ENCODE measurements around the gene OAS2. TPM values are rescaled to one million over a fixed set of nuclear protein-coding genes. Genes with fewer than 3 reads are reported as not detected.
A peak's percentile ranks its signal among the peaks of the same experiment; 100 is the strongest.

The OAS2 gene
- total RNA-seq, 1 donor from 2014 or later = 113 TPM

DNA sequence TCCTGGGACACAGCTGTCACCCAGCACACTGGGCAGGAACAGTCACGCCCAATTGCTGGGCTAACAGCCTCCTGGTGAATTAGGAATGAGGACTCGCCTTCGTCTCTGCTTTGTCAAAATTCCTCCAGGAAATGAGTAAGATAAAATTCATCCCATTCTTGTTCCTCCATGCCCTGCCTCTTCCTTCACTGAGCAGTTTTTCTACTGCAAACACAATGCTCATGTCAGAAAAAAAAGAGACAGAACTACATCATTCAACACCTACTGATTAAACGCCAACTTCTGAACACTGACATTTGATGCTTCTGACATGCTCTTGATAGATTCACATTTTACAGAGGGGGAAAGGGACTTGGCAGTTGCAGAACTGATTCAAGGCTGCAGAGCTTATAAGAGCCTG, 40.7 kb downstream of the OAS2 start:
- Mint-ChIP-seq H3K4me1 (ENCODE audit: low read depth) (peaks cover 6% of the 10 kb centered on the region), H3K27me3 (ENCODE audit: insufficient read depth) (peaks cover 4% of the 10 kb centered on the region), H3K4me3 (no peak overlapping the region), H3K27ac (no peak overlapping the region), H3K9me3 (no peaks in the 10 kb centered on the region), H3K36me3 (ENCODE audit: low read depth) (no peaks in the 10 kb centered on the region)
- intact Hi-C loops (cut with micrococcal nuclease) = no loop called here
- DNase-seq (ENCODE audit: low spot score) = no peak

DNA sequence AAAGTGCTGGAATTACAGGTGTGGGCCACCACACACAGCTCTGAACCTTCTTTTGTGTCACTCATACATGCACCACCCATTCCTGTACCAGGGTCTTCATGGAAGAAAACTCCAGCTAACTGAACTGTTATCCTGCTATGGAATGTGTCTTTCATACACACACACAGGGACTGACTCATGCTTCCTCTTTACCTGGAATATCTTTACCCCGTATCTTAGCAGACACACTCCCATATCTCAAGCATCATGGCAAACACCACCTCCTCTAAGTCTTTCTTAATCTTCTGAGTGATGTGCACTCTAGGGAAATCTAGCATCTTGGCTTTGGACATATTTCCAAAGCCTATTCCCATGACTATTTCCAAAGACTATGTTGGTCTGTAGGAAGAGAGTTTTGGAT, 43.2 kb downstream of the OAS2 start:
- H3K27me3 Mint-ChIP-seq (ENCODE audit: insufficient read depth) = peaks cover 5% of the 10 kb centered on the region
- intact Hi-C loops (cut with micrococcal nuclease) = no loop called here
- no peak overlapping the region for H3K27ac Mint-ChIP-seq
- H3K36me3 Mint-ChIP-seq (ENCODE audit: low read depth) = no peaks in the 10 kb centered on the region
- H3K4me3 Mint-ChIP-seq = no peak overlapping the region
- peaks cover 6% of the 10 kb centered on the region for H3K4me1 Mint-ChIP-seq (ENCODE audit: low read depth)
- no peak for DNase-seq (ENCODE audit: low spot score)
- no peaks in the 10 kb centered on the region for H3K9me3 Mint-ChIP-seq

DNA sequence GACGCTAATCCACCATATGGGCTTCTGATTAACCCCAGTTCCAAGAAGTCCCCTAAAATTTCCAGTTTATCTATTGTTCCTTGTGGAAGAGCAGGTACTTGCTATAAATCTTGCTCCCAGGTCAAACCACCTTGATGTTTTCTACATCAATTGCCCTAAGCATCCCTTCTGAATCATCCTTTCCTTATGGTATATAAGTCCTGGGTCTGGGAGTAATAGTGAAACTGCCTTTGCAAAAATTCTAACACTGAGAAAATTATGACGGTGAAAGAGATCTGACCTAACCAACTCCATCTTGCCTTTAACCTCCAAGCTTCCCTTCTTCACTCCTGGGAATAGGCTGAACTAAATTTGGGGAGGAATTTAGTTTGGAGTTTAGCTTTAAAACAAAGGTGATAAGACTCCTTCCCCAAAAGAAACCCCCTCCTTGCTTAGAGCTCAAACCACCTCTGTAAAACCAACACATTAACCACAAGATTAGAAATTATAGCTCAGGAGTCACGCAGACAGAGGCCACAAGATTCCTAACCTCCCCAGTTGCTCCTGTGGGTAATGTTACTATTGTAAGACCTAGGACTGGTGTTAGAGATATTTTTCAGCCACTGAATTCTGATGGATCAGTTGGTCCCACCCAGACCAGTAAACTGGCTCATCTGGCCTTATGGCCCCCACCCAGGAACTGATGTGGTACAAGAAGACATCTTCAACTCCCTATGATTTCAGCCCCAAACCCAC, 44.4 kb downstream of the OAS2 start:
- Mint-ChIP-seq H3K4me3 (no peak overlapping the region), H3K9me3 (no peaks in the 10 kb centered on the region), H3K27ac (no peak overlapping the region), H3K36me3 (ENCODE audit: low read depth) (no peaks in the 10 kb centered on the region), H3K4me1 (ENCODE audit: low read depth) (peaks cover 6% of the 10 kb centered on the region), H3K27me3 (ENCODE audit: insufficient read depth) (peaks cover 5% of the 10 kb centered on the region)
- no peak for DNase-seq (ENCODE audit: low spot score)
- intact Hi-C loops (cut with micrococcal nuclease) = no loop called here

DNA sequence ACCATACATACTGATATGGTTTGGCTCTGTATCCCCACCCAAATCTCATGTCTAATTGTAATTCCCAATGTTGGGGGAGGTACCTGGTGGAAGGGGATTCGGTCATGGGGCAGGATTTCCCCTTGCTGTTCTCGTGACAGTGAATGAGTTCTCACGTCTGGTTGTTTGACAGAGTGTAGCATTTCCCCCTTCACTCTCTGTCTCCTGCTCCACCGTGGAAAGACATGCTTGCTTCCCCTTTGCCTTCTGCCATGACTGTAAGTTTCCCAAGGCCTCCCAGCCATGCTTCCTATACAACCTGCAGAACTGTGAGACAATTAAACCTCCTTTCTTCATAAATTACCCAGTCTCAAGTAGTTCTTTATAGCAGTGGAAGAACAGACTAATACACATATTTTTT, 49.4 kb downstream of the OAS2 start:
- no peak for DNase-seq (ENCODE audit: low spot score)
- Mint-ChIP-seq H3K4me3 (no peak overlapping the region), H3K4me1 (ENCODE audit: low read depth) (peaks cover 9% of the 10 kb centered on the region), H3K27me3 (ENCODE audit: insufficient read depth) (peaks cover 13% of the 10 kb centered on the region), H3K27ac (no peak overlapping the region), H3K9me3 (no peaks in the 10 kb centered on the region), H3K36me3 (ENCODE audit: low read depth) (no peaks in the 10 kb centered on the region)
- intact Hi-C loops (cut with micrococcal nuclease) = no loop called here

DNA sequence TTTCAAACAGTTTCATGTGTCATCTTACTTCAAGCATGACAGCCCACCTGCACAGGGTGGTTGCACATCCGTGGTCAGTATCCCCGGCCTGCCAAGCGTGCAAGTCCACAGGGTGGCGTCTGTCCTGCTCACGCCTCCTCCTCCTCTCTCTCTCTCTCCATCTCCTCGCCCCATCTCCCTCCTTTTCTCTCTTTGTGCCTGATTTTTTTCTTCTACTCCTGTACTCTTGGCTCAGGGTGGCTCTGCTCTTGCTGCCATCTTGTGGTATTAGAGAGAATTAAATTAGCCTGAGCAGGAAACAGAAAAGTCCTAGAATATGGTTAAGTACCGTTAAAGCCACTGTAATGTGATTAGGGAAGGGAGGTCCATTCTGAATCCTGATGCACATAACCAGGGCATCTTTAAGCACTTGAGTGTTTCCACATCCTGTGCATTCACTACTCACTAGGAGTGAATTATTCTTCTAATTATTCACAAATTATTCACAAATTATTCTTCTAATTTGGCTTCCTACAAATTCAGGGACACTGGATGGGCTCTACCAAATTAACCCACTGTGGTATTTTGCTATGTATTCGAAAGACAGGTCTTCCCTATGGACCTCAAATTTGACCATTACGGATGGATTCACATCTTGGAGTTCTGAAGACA, 52.7 kb downstream of the OAS2 start:
- no peak overlapping the region for H3K27ac Mint-ChIP-seq
- intact Hi-C loops (cut with micrococcal nuclease) = loop anchor here (5.0 kb wide), 1 partner anchor 129 kb away; no protein-coding TSS in a partner anchor
- peaks cover 5% of the 10 kb centered on the region for H3K4me1 Mint-ChIP-seq (ENCODE audit: low read depth)
- peaks cover 19% of the 10 kb centered on the region for H3K27me3 Mint-ChIP-seq (ENCODE audit: insufficient read depth)
- no peak overlapping the region for H3K4me3 Mint-ChIP-seq
- H3K9me3 Mint-ChIP-seq = no peaks in the 10 kb centered on the region
- no peak for DNase-seq (ENCODE audit: low spot score)
- H3K36me3 Mint-ChIP-seq (ENCODE audit: low read depth) = no peaks in the 10 kb centered on the region

DNA sequence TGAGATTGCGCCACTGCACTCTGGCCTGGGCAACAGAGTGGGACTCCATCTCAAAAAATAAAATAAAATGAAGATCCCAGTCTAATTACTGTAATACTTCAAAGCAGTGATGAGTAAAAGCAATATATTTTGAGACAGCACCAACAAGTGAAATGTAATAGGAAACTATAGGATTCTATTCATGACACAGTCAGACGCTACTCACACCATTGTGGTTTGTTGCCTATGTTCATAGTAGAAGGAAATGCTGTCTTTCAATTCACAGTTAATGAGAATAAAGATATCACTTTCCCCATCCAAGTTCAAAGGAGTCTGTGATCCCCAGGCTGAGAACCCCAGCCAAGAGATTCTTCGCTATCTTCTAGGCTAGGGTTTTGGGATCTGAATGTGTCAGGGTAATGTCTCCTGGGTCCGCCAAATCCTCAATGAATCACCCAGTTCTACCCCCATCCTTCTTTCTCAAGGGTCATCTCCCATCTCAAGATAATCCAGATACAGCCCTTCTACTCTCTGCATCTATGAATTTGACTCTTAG, 61.7 kb downstream of the OAS2 start:
- H3K4me3 Mint-ChIP-seq = no peak overlapping the region
- intact Hi-C loops (cut with micrococcal nuclease) = loop anchor here (10.0 kb wide), 1 partner anchor 385 kb away; the partner anchor contains the start of gene SDSL
- H3K4me1 Mint-ChIP-seq (ENCODE audit: low read depth) = no peaks in the 10 kb centered on the region
- peaks cover 9% of the 10 kb centered on the region for H3K27me3 Mint-ChIP-seq (ENCODE audit: insufficient read depth)
- no peaks in the 10 kb centered on the region for H3K9me3 Mint-ChIP-seq
- H3K36me3 Mint-ChIP-seq (ENCODE audit: low read depth) = no peaks in the 10 kb centered on the region
- DNase-seq (ENCODE audit: low spot score) = no peak
- no peak overlapping the region for H3K27ac Mint-ChIP-seq

DNA sequence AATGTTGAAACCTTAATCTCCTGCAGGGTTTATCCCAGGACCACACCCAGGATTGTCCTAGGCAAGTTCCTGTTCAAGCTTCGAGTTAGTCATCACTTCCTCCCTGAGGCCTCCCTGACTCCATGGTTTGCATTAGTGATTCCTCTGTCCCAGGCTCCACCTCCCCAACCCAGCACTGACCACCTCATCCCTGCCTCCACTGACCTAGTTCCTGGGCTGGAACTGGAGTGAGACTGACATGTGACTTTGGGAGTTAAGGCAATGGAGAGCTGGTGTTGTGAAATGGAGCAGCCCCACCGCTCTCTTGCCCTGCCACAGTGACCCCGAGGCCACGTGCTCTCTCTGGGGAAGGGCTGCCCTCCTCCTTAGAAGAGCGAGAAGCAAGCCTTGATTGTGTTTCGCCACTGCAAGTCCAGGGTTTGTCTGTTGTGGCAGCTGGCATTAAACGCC, 62.4 kb downstream of the OAS2 start:
- Mint-ChIP-seq H3K27me3 (ENCODE audit: insufficient read depth) (peaks cover 9% of the 10 kb centered on the region), H3K4me1 (ENCODE audit: low read depth) (no peaks in the 10 kb centered on the region), H3K4me3 (no peak overlapping the region), H3K27ac (no peak overlapping the region), H3K9me3 (no peaks in the 10 kb centered on the region), H3K36me3 (ENCODE audit: low read depth) (no peaks in the 10 kb centered on the region)
- DNase-seq (ENCODE audit: low spot score) = no peak
- intact Hi-C loops (cut with micrococcal nuclease) = loop anchor here (10.0 kb wide), 1 partner anchor 384 kb away; the partner anchor contains the start of gene SDSL

DNA sequence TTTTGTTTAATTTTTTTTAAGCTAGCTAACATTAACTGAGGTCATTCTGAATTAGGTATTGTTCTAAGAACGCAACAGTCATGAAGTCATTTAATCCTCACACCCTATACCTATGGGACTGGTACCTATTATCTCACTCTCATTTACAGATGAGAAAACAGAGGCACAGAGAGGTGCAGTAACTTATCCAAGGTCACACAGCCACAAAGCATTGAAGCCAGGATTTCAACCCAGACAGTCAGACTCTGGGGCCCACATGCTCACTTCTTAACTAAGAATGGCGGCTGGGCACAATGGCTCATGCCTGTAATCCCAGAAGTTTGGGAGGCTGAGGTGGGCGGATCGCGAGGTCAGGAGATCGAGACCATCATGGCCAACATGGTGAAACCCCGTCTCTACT, 63.2 kb downstream of the OAS2 start:
- H3K27me3 Mint-ChIP-seq (ENCODE audit: insufficient read depth) = peaks cover 9% of the 10 kb centered on the region
- intact Hi-C loops (cut with micrococcal nuclease) = loop anchor here (10.0 kb wide), 1 partner anchor 383 kb away; the partner anchor contains the start of gene SDSL
- no peaks in the 10 kb centered on the region for H3K36me3 Mint-ChIP-seq (ENCODE audit: low read depth)
- no peaks in the 10 kb centered on the region for H3K4me1 Mint-ChIP-seq (ENCODE audit: low read depth)
- no peaks in the 10 kb centered on the region for H3K9me3 Mint-ChIP-seq
- H3K27ac Mint-ChIP-seq = no peak overlapping the region
- H3K4me3 Mint-ChIP-seq = no peak overlapping the region
- DNase-seq (ENCODE audit: low spot score) = no peak

DNA sequence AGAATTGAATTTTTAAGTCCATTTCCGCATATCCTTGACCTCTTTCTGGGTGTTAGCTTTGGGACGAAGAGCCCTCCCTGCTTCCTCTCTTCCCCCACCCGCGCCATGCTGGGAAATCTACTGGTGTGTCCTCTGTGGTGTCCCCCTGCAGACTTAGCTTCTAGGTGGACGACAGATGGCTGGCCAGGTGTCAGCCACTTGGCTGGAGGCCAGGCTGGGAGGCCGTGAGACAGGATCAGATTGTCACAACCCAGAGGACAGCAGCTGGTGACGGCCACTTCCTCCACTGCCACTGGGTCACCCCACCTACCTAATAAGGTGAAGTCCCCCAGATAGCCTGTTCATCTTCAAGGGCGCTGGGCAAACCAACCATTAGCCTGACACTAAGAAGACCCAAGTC, 64.9 kb downstream of the OAS2 start:
- intact Hi-C loops (cut with micrococcal nuclease) = loop anchor here (10.0 kb wide), 1 partner anchor 382 kb away; the partner anchor contains the start of gene SDSL
- no peaks in the 10 kb centered on the region for H3K9me3 Mint-ChIP-seq
- no peaks in the 10 kb centered on the region for H3K4me1 Mint-ChIP-seq (ENCODE audit: low read depth)
- no peak for DNase-seq (ENCODE audit: low spot score)
- no peak overlapping the region for H3K4me3 Mint-ChIP-seq
- H3K27ac Mint-ChIP-seq = no peak overlapping the region
- H3K36me3 Mint-ChIP-seq (ENCODE audit: low read depth) = no peaks in the 10 kb centered on the region
- H3K27me3 Mint-ChIP-seq (ENCODE audit: insufficient read depth) = peaks cover 9% of the 10 kb centered on the region

DNA sequence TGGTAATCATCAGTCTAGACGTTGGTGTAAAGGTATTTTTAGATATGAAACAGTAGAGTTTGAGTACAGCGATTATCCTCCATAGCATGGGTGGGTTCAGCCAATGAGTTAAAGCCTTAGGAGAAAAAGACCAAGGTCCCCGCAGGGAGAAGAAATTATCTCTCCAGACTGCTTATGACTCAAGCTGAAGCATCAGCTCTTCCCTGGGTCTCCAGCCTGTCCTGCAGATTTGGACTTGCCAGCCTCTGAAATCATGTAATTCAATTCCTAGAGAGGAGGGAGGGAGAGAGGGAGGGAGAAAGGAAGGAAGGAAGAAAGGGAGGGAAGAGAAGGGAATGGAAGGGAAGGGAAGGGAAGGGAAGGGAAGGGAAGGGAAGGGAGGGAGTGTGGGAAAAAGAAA, 66.2 kb downstream of the OAS2 start:
- Mint-ChIP-seq H3K4me1 (ENCODE audit: low read depth) (no peaks in the 10 kb centered on the region), H3K36me3 (ENCODE audit: low read depth) (no peaks in the 10 kb centered on the region), H3K4me3 (no peak overlapping the region), H3K27me3 (ENCODE audit: insufficient read depth) (peaks cover 9% of the 10 kb centered on the region), H3K27ac (no peak overlapping the region), H3K9me3 (no peaks in the 10 kb centered on the region)
- intact Hi-C loops (cut with micrococcal nuclease) = loop anchor here (10.0 kb wide), 1 partner anchor 380 kb away; the partner anchor contains the start of gene SDSL
- no peak for DNase-seq (ENCODE audit: low spot score)

DNA sequence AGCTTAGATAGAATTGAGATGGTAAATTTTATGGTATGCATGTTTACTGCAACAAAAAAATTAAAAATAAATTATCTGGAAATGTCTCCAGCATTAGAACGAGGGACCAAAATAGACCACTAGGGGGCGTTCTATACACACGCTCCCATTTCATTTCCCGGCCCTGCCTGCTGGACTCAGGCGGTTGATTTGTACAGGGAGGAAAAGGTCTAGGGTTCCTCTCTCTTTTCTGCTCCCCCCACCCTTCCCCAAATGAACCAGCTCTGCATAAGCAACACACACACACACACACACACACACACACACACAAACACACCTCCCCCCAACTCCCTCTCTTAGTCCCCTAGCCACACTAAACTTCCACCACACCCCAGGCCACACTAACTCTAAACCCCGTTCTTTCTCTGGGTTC, 70.4 kb downstream of the OAS2 start:
- Mint-ChIP-seq H3K27me3 (ENCODE audit: insufficient read depth) (peaks cover 14% of the 10 kb centered on the region), H3K4me3 (no peak overlapping the region), H3K27ac (no peak overlapping the region), H3K9me3 (no peaks in the 10 kb centered on the region), H3K4me1 (ENCODE audit: low read depth) (no peaks in the 10 kb centered on the region), H3K36me3 (ENCODE audit: low read depth) (no peaks in the 10 kb centered on the region)
- peak; percentile 48 for DNase-seq (ENCODE audit: low spot score)
- intact Hi-C loops (cut with micrococcal nuclease) = loop anchor here (1.0 to 10.0 kb wide), 5 partner anchors 50 to 376 kb away; partner anchors contain the start of gene SDSL

DNA sequence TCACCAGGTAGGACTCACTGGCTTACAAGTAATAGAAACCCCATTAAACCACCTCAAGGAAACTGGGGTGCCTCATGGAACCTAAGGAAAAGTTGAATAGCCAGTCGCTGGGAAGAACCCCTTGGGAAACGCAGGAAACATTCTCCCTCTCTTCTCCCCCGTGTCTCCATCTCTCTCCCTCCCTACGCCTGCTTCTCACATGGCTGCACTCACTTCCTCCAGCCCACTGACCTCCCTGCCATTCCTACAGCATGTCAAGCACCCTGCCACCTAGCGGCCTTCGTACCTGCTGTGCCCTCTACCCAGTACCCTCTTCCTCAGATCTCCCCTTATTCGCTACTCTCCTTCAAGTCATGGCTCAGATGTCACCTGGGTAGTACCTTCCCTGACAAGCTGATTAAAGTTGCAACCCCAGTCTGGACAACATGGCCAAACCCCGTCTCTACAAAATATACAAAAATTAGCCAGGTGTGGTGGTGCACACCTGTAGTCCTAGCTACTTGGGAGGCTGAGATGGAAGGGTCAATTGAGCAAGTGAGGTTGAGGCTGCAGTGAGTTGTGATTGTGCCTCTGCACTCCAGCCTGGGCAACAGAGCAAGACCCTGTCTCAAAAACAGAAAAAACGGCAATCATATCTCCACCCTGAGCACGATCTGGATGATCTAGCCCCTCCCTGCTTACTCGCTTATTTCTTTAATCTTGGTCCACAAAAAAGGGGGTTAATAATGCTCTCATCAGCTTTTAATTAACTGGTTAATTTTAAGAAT, 71.8 kb downstream of the OAS2 start:
- H3K4me1 Mint-ChIP-seq (ENCODE audit: low read depth) = no peaks in the 10 kb centered on the region
- no peaks in the 10 kb centered on the region for H3K9me3 Mint-ChIP-seq
- no peaks in the 10 kb centered on the region for H3K36me3 Mint-ChIP-seq (ENCODE audit: low read depth)
- intact Hi-C loops (cut with micrococcal nuclease) = loop anchor here (2.0 to 10.0 kb wide), 2 partner anchors 57 to 375 kb away; partner anchors contain the start of gene SDSL
- H3K4me3 Mint-ChIP-seq = no peak overlapping the region
- H3K27me3 Mint-ChIP-seq (ENCODE audit: insufficient read depth) = peaks cover 15% of the 10 kb centered on the region
- no peak overlapping the region for H3K27ac Mint-ChIP-seq
- no peak for DNase-seq (ENCODE audit: low spot score)

Data from activated T-helper 1 cell treated with anti-CD3 and anti-CD28 coated beads, Interleukin-12 subunit alpha, Interleukin-12 subunit beta, Interleukin-2, Interleukin-4 antibody, amounts not matched to agents 30 ng/mL and 10 ng/mL and 1 ng/mL, durations not matched to agents 14 hours and 24 hours and 36 hours (primary cell).